Activated CD4-positive, alpha-beta memory T cell treated with anti-CD3 and anti-CD28 coated beads, Interleukin-2, amount 10 ng/mL, durations not matched to agents 7 days and 5 days (primary cell): Measurements from ENCODE around the gene MAML1. TPM values are rescaled to one million over a fixed set of nuclear protein-coding genes. Genes with fewer than 3 reads are reported as not detected.
A peak's percentile ranks its signal among the peaks of the same experiment; 100 is the strongest.
"Not testable (repeated sequence)": the region's sequence is repeated elsewhere in the genome, so short reads cannot be mapped to it uniquely, and the experiment has no call there.

Source experiments
- CTCF ChIA-PET: fragments of 350-600 bp; sonication (Branson Sonifier 250); formaldehyde crosslinking; loops from one replicate; lab custom pipeline; 2021; ENCODE audit warnings: antibody characterized with exemption, inconsistent platforms; lab: Charles Lee
- POLR2A ChIA-PET: fragments of 350-600 bp; sonication (Branson Sonifier 250); formaldehyde crosslinking; loops from one replicate; lab custom pipeline; 2021; ENCODE audit warnings: antibody characterized with exemption; lab: Charles Lee
- DNase-seq: peaks from one replicate; pipeline ENCODE4 v3.0.0-alpha.2; 2020
- H3K27ac Mint-ChIP-seq: one replicate; pipeline ENCODE4 v1.8.0; 2021; ENCODE audit warnings: mild to moderate bottlenecking, mixed read lengths
- H3K27me3 Mint-ChIP-seq: one replicate; pipeline ENCODE4 v1.8.0; 2021; ENCODE audit warnings: mixed read lengths
- H3K36me3 Mint-ChIP-seq: one replicate; pipeline ENCODE4 v1.8.0; 2021; ENCODE audit warnings: low read depth, mixed read lengths
- H3K4me1 Mint-ChIP-seq: one replicate; pipeline ENCODE4 v1.8.0; 2021; ENCODE audit warnings: mixed read lengths
- H3K4me3 Mint-ChIP-seq: one replicate; pipeline ENCODE4 v1.8.0; 2021; ENCODE audit warnings: mild to moderate bottlenecking, mixed read lengths
- H3K9me3 Mint-ChIP-seq: one replicate; pipeline ENCODE4 v1.8.0; 2021; ENCODE audit warnings: mixed read lengths
- total RNA-seq, 2 experiments: library from RNA; stranded (reverse); gene quantifications; one replicate each; pipeline ENCODE4 v1.2.3, GENCODE V29; 2021

The MAML1 gene, protein sequence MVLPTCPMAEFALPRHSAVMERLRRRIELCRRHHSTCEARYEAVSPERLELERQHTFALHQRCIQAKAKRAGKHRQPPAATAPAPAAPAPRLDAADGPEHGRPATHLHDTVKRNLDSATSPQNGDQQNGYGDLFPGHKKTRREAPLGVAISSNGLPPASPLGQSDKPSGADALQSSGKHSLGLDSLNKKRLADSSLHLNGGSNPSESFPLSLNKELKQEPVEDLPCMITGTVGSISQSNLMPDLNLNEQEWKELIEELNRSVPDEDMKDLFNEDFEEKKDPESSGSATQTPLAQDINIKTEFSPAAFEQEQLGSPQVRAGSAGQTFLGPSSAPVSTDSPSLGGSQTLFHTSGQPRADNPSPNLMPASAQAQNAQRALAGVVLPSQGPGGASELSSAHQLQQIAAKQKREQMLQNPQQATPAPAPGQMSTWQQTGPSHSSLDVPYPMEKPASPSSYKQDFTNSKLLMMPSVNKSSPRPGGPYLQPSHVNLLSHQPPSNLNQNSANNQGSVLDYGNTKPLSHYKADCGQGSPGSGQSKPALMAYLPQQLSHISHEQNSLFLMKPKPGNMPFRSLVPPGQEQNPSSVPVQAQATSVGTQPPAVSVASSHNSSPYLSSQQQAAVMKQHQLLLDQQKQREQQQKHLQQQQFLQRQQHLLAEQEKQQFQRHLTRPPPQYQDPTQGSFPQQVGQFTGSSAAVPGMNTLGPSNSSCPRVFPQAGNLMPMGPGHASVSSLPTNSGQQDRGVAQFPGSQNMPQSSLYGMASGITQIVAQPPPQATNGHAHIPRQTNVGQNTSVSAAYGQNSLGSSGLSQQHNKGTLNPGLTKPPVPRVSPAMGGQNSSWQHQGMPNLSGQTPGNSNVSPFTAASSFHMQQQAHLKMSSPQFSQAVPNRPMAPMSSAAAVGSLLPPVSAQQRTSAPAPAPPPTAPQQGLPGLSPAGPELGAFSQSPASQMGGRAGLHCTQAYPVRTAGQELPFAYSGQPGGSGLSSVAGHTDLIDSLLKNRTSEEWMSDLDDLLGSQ
- total RNA-seq, result 10 to 100 TPM; 33.3 to 35.2 TPM

- DNase-seq, result peak; percentile 100
- Mint-ChIP-seq H3K4me3 (peak within 1 kb of the TSS; percentile 96), H3K27me3 (no peaks in the 10 kb centered on the region), H3K36me3 (peaks cover 59% of the 10 kb centered on the region), H3K4me1 (peaks cover 37% of the 10 kb centered on the region), H3K9me3 (no peaks in the 10 kb centered on the region), H3K27ac (peak within 1 kb of the TSS; percentile 87)
- CTCF ChIA-PET, result interaction anchor here (0.7 to 2.6 kb wide), 7 partner anchors 30 to 124 kb away, joined by 3 to 12 read pairs (median 4); partner anchors contain the start of gene HNRNPH1
- POLR2A ChIA-PET, result interaction anchor here (0.6 to 3.0 kb wide), 25 partner anchors 11 to 1528 kb away, joined by 3 to 30 read pairs (median 5); partner anchors contain the start of genes HNRNPAB, HNRNPH1 and SQSTM1
These were observed at the start of gene MAML1 for GRCh38 chr5:179732412-179732917. Gene MAML1 (plus strand): TSS chr5:179732822. CDS start chr5:179733113, 291 bp downstream.

- POLR2A ChIA-PET, result interaction anchor here (0.9 to 3.6 kb wide), 2 partner anchors 8 to 11 kb away, joined by 3 to 17 read pairs; no protein-coding TSS in a partner anchor
- H3K4me1 Mint-ChIP-seq, H3K36me3 Mint-ChIP-seq, H3K4me3 Mint-ChIP-seq, H3K9me3 Mint-ChIP-seq, H3K27ac Mint-ChIP-seq, DNase-seq, H3K27me3 Mint-ChIP-seq: not testable (repeated sequence)
- CTCF ChIA-PET, result interaction anchor here (1.2 kb wide), 1 partner anchor 9 kb away, joined by 4 read pairs; no protein-coding TSS in a partner anchor
These were observed 43.4 kb upstream of the MAML1 start for GRCh38 chr5:179689212-179689611.

GRCh38 chr5:179694561-179694960 is 38.1 kb upstream of the MAML1 start:
- CTCF ChIA-PET, result interaction anchor here (0.8 to 1.2 kb wide), 2 partner anchors 9 to 13 kb away, joined by 3 read pairs; no protein-coding TSS in a partner anchor

GRCh38 chr5:179696603-179697002 is 36.0 kb upstream of the MAML1 start:
- CTCF ChIA-PET, result interaction anchor here (0.9 kb wide), 1 partner anchor 18 kb away, joined by 6 read pairs; no protein-coding TSS in a partner anchor
- H3K27ac Mint-ChIP-seq, result peak overlapping the region; percentile 98
- H3K4me1 Mint-ChIP-seq, result peaks cover 32% of the 10 kb centered on the region
- H3K36me3 Mint-ChIP-seq, result peaks cover 29% of the 10 kb centered on the region
- H3K27me3 Mint-ChIP-seq, result no peaks in the 10 kb centered on the region
- DNase-seq, result no peak
- no peak overlapping the region for H3K4me3 Mint-ChIP-seq
- POLR2A ChIA-PET, result interaction anchor here (1.1 to 2.8 kb wide), 9 partner anchors 16 to 1072 kb away, joined by 3 to 42 read pairs (median 7); partner anchors contain the start of genes CBY3, HNRNPH1, MAML1 and RUFY1
- H3K9me3 Mint-ChIP-seq, result no peaks in the 10 kb centered on the region

More at GRCh38 chr5:179694561-179694960, 38.1 kb upstream of the MAML1 start:
- H3K27ac Mint-ChIP-seq, result no peak overlapping the region
- peaks cover 21% of the 10 kb centered on the region for H3K4me1 Mint-ChIP-seq
- POLR2A ChIA-PET, result interaction anchor here (1.1 to 1.2 kb wide), 2 partner anchors 17 to 72 kb away, joined by 3 to 5 read pairs; no protein-coding TSS in a partner anchor
- DNase-seq, result no peak
- H3K36me3 Mint-ChIP-seq, result peaks cover 20% of the 10 kb centered on the region
- no peaks in the 10 kb centered on the region for H3K9me3 Mint-ChIP-seq
- H3K27me3 Mint-ChIP-seq, result no peaks in the 10 kb centered on the region
- no peak overlapping the region for H3K4me3 Mint-ChIP-seq

DNA sequence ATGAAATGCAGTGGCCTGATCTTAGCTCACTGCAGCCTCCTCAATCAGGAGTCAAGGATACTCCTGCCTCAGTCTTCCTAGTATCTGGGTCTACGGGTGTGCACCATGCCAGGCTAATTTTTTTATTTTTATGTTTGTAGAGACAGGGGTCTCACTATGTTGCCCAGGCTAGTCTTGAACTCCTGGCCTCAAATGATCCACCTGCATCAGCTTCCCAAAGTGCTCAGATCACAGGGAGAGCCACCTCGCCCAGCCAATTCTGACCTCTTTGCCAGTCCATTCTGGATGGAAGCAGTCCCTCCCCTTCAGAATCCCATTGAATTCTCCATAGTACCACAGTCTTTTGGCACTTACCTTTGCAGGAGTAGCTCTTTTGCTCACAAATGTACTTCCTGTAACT is 35.5 kb upstream of the MAML1 start:
- ChIA-PET CTCF (interaction anchor here (0.9 to 1.0 kb wide), 2 partner anchors 19 to 35 kb away, joined by 3 to 6 read pairs; no protein-coding TSS in a partner anchor), POLR2A (interaction anchor here (0.8 to 2.8 kb wide), 11 partner anchors 8 to 1073 kb away, joined by 3 to 42 read pairs (median 5); partner anchors contain the start of genes CBY3, HNRNPH1, MAML1 and RUFY1)
- Mint-ChIP-seq H3K9me3 (no peaks in the 10 kb centered on the region), H3K4me3 (peak overlapping the region; percentile 99), H3K27ac (peak overlapping the region; percentile 98), H3K27me3 (no peaks in the 10 kb centered on the region), H3K4me1 (peaks cover 35% of the 10 kb centered on the region), H3K36me3 (peaks cover 32% of the 10 kb centered on the region)
- no peak for DNase-seq

GRCh38 chr5:179697543-179697942 is 35.1 kb upstream of the MAML1 start:
- not testable (repeated sequence) for DNase-seq, H3K9me3 Mint-ChIP-seq, H3K27me3 Mint-ChIP-seq
- Mint-ChIP-seq H3K4me1 (peaks cover 39% of the 10 kb centered on the region), H3K36me3 (peaks cover 36% of the 10 kb centered on the region), H3K4me3 (peak overlapping the region; percentile 99), H3K27ac (peak overlapping the region; percentile 98)
- ChIA-PET POLR2A (interaction anchor here (0.8 to 2.8 kb wide), 10 partner anchors 9 to 1073 kb away, joined by 3 to 42 read pairs (median 6); partner anchors contain the start of genes CBY3, HNRNPH1, MAML1 and RUFY1), CTCF (interaction anchor here (0.6 to 1.0 kb wide), 3 partner anchors 19 to 83 kb away, joined by 3 to 6 read pairs (median 3); no protein-coding TSS in a partner anchor)

DNA sequence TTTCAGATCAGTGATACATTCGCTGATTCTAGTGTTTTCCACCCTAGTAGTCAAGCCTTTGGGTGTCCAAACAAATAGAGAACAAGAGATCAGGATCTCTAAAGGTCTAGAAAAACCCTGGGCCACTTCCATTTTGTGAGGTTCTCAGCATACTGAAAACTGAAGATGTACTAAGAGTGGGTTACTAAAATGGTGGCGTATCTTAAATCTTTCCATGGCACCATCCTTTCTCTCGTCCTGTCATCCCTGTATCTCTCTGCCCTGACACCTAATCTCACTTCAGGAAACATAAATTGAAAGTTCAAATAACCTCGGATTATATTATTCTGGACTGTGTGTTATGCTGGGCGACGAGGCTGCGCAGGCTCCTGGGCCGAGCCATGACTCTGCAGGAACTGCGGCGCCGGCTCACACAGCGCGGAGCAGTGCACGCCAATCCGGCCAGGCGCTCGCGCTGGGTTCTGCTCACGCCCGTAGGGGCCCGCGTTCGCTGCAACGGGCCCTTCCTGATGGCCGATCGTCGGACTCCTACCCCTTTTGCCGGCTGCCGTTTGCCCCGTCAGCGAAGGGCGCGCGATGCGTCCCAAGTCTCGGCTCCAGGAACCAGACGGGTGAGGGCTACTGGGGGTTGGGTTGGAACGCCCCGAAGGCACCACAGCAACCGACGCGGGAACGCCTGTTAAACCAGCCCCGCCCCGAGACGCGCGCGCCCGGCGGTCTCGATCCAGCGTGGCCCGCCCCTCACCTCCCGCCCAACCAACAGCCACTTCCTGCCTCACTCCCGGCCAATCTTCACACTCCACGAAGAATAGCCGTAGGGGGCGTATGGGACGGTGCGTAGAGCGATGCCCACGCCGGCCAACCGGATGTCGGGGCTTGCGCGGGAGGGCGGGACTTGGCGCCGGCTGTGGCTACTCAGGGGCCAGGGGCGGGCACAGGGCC is 34.4 kb upstream of the MAML1 start:
- Mint-ChIP-seq H3K36me3 (peaks cover 39% of the 10 kb centered on the region), H3K4me1 (peaks cover 40% of the 10 kb centered on the region), H3K27me3 (no peaks in the 10 kb centered on the region), H3K9me3 (no peaks in the 10 kb centered on the region), H3K4me3 (peak overlapping the region; percentile 99), H3K27ac (peak overlapping the region; percentile 98)
- ChIA-PET POLR2A (interaction anchor here (0.8 to 8.2 kb wide), 11 partner anchors 9 to 147 kb away, joined by 3 to 87 read pairs (median 7); partner anchors contain the start of genes CBY3, HNRNPH1, MAML1 and RUFY1), CTCF (interaction anchor here (0.6 to 1.0 kb wide), 2 partner anchors 34 to 84 kb away, joined by 3 read pairs; no protein-coding TSS in a partner anchor)
- peak; percentile 99 for DNase-seq

GRCh38 chr5:179698935-179699615 is 33.5 kb upstream of the MAML1 start, which contains the start of gene CANX:
Gene CANX (plus strand): TSS chr5:179698967. CDS start chr5:179705682, 6,715 bp downstream.
- H3K9me3 Mint-ChIP-seq, result no peaks in the 10 kb centered on the region
- H3K4me3 Mint-ChIP-seq, result peak within 1 kb of the TSS; percentile 99
- POLR2A ChIA-PET, result interaction anchor here (0.8 to 8.2 kb wide), 20 partner anchors 13 to 149 kb away, joined by 3 to 87 read pairs (median 5); partner anchors contain the start of genes CBY3, HNRNPH1, MAML1 and RUFY1
- no peaks in the 10 kb centered on the region for H3K27me3 Mint-ChIP-seq
- peak within 1 kb of the TSS; percentile 98 for H3K27ac Mint-ChIP-seq
- H3K4me1 Mint-ChIP-seq, result peaks cover 48% of the 10 kb centered on the region
- DNase-seq, result no peak
- CTCF ChIA-PET, result interaction anchor here (1.2 to 2.0 kb wide), 3 partner anchors 21 to 76 kb away, joined by 3 to 7 read pairs (median 3); partner anchors contain the start of gene HNRNPH1
- H3K36me3 Mint-ChIP-seq, result peaks cover 47% of the 10 kb centered on the region

DNA sequence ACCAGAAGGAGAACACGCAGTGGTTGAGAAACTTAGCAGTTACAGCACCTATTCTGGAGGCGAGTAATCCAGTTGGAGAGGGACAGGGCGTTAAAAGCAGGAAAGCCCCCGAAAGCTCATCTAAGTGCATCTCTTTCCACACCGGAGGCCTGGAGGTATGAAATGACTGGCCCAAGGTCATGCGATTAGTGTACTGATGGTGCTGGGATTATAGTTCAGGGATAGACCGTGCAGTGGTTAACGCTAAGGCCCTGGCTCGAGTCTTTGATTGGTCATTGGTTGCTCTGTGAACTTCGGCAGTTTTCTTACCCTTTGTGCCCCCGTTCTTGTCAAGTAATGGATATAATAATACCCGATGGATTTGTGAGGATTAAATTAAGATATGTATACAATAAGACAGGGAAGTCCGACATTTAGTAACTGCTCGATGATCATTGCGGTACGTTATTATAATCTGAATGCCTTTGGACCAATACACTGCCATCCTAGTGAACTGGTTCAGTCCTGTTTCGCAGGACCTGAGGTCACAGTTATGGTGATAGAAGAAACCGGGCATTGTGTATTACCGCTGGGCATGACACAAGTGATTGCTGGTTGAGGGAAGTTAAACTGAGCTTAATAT is 32.9 kb upstream of the MAML1 start:
- Mint-ChIP-seq H3K4me3 (peak overlapping the region; percentile 99), H3K9me3 (no peaks in the 10 kb centered on the region)
- POLR2A ChIA-PET, result interaction anchor here (0.8 to 8.2 kb wide), 24 partner anchors 9 to 149 kb away, joined by 3 to 87 read pairs (median 4); partner anchors contain the start of genes CBY3, HNRNPH1, MAML1 and RUFY1

More for the DNA sequence above, 32.9 kb upstream of the MAML1 start:
- DNase-seq, result peak; percentile 51
- Mint-ChIP-seq H3K27me3 (no peaks in the 10 kb centered on the region), H3K4me1 (peaks cover 45% of the 10 kb centered on the region), H3K36me3 (peaks cover 43% of the 10 kb centered on the region), H3K27ac (peak overlapping the region; percentile 98)
- CTCF ChIA-PET, result interaction anchor here (1.2 to 2.0 kb wide), 4 partner anchors 22 to 76 kb away, joined by 3 to 7 read pairs (median 3); partner anchors contain the start of gene HNRNPH1
